ENCODE measurements around the gene TM2D3. TPM values are rescaled to one million over a fixed set of nuclear protein-coding genes. Genes with fewer than 3 reads are reported as not detected.

The TM2D3 gene
- total RNA-seq, 1 experiment from 2014 or later, result 34.9 TPM

- H3K4me3 Mint-ChIP-seq, result no peak overlapping the region
- peak overlapping the region in 1 of 3 experiments; percentile 22; a peak in 1 of 7 replicates for H3K27ac Mint-ChIP-seq
- no peaks in the 10 kb centered on the region for H3K27me3 Mint-ChIP-seq (ENCODE audit: low read depth)
- H3K27ac ChIP-seq (ENCODE audit: insufficient read length, low read depth, low read length), result no peak overlapping the region
- H3T11ph ChIP-seq (ENCODE audit: low read length), result no peak overlapping the region
- no peak overlapping the region for H3K4ac ChIP-seq (ENCODE audit: low read depth, low read length)
- H3K14ac ChIP-seq (ENCODE audit: insufficient read depth, low read length), result no peak overlapping the region
- WGBS (ENCODE audit: extremely low coverage, insufficient read length, low lambda C conversion rate), result no CpG with 5 or more reads among the region's 11 CpGs
- peaks cover 7 to 11% of the 10 kb centered on the region in 2 experiments for H3K4me1 Mint-ChIP-seq
- no peak for TF ChIP-seq CTCF (conservative IDR thresholded peaks at IDR 0.05)
- no peaks in the 10 kb centered on the region for H4K20me1 ChIP-seq (ENCODE audit: control insufficient read depth, insufficient read depth, insufficient read length)
- no peak overlapping the region for H2BK120ac ChIP-seq (ENCODE audit: low read depth, low read length, poor library complexity, severe bottlenecking)
- H3K23me2 ChIP-seq (ENCODE audit: insufficient read length, low read depth, low read length, poor library complexity, severe bottlenecking), result no peaks in the 10 kb centered on the region
- H3K9me3 ChIP-seq (ENCODE audit: control insufficient read depth, low read depth, low read length), result no peaks in the 10 kb centered on the region
- peaks cover 2% of the 10 kb centered on the region for H3K79me1 ChIP-seq (ENCODE audit: insufficient read depth, low read depth, low read length, poor library complexity, severe bottlenecking)
- H2AK5ac ChIP-seq (ENCODE audit: insufficient read length, low read length), result no peak overlapping the region
- H3K79me2 ChIP-seq (ENCODE audit: insufficient read depth, low read length), result no peaks in the 10 kb centered on the region
- H2BK15ac ChIP-seq (ENCODE audit: low read depth, low read length), result no peak overlapping the region
- H3K9ac ChIP-seq (ENCODE audit: extremely low read depth, insufficient read length, low read length), result no peak overlapping the region
- H2AFZ ChIP-seq (ENCODE audit: low read length), result no peak overlapping the region
- no peak overlapping the region for H3K4me2 ChIP-seq (ENCODE audit: insufficient read depth, insufficient read length, low read length)
- no peak overlapping the region for H4K91ac ChIP-seq (ENCODE audit: insufficient read length, low read depth, low read length)
- no peak overlapping the region for H3K23ac ChIP-seq (ENCODE audit: insufficient read length, low read depth, low read length)
- no peak overlapping the region for H4K8ac ChIP-seq (replicated peaks; ENCODE audit: insufficient read length, low read depth, low read length)
- DNase-seq, result no peak
- H3K36me3 Mint-ChIP-seq (ENCODE audit: insufficient read depth in 1 of 3, low read depth in 3 of 3), result peaks cover 2 to 59% (median 46%) of the 10 kb centered on the region in 3 experiments; a peak in 5 of 7 replicates
- no peaks in the 10 kb centered on the region for H3K9me3 Mint-ChIP-seq
- H3K18ac ChIP-seq (ENCODE audit: insufficient read length, low read depth, low read length), result no peak overlapping the region
- H2BK5ac ChIP-seq (ENCODE audit: insufficient read length, low read length), result no peak overlapping the region
- H3K4me1 ChIP-seq (ENCODE audit: insufficient read depth, low read length), result no peaks in the 10 kb centered on the region
- H3K27me3 ChIP-seq (ENCODE audit: insufficient read depth, low read length), result no peaks in the 10 kb centered on the region
- H2BK12ac ChIP-seq (ENCODE audit: insufficient read length, low read depth, low read length), result no peak overlapping the region
- no peak overlapping the region for H3K56ac ChIP-seq (ENCODE audit: insufficient read length, low read depth, low read length)
- H4K5ac ChIP-seq (ENCODE audit: insufficient read length, low read depth, low read length), result no peak overlapping the region
- H2BK20ac ChIP-seq (ENCODE audit: low read depth, low read length, poor library complexity, severe bottlenecking), result no peak overlapping the region
Measured at GRCh38 chr15:101642361-101642760, 9.8 kb downstream of the TM2D3 start.

Measured in H9 (cell line).